GM23338 (cell line): ENCODE data around the gene SUMF1. TPM values are rescaled to one million over a fixed set of nuclear protein-coding genes. Genes with fewer than 3 reads are reported as not detected.

Experiments
- ATAC-seq: fragments of 200-7000 bp; cut with Tn5 transposase; 3 replicates; pipeline ENCODE4 v1.9.1; 2020
- DNase-seq: peaks from one replicate; pipeline ENCODE4 v3.0.0-alpha.2; 2015; ENCODE audit warnings: low spot score
- H2AFZ ChIP-seq: fragments of 200-600 bp; sonication (generic); 2 replicates; pipeline ENCODE4 v1.8.0; 2016; ENCODE audit warnings: antibody characterized with exemption, mild to moderate bottlenecking, moderate library complexity
- H3F3A ChIP-seq: fragments of 200-600 bp; sonication (generic); replicated peaks from 2 replicates; pipeline ENCODE4 v1.8.0; 2017; ENCODE audit warnings: antibody characterized with exemption, mixed run types, low read depth
- H3K27ac ChIP-seq: fragments of 200-600 bp; sonication (generic); 2 replicates; pipeline ENCODE4 v1.6.1; 2016; ENCODE audit warnings: low read depth
- H3K27me3 ChIP-seq: fragments of 200-600 bp; sonication (generic); 2 replicates; pipeline ENCODE4 v1.8.0; 2016; ENCODE audit warnings: mild to moderate bottlenecking, mixed run types, moderate library complexity; ENCODE audit not compliant: insufficient read depth
- H3K36me3 ChIP-seq: fragments of 200-600 bp; sonication (generic); 2 replicates; pipeline ENCODE4 v1.8.0; 2016; ENCODE audit warnings: mild to moderate bottlenecking; ENCODE audit not compliant: insufficient read depth
- H3K4me1 ChIP-seq: fragments of 200-600 bp; sonication (generic); 2 replicates; pipeline ENCODE4 v1.8.0; 2016; ENCODE audit warnings: mild to moderate bottlenecking, moderate library complexity; ENCODE audit not compliant: insufficient read depth
- H3K4me2 ChIP-seq: fragments of 200-600 bp; sonication (generic); 2 replicates; pipeline ENCODE4 v1.7.1; 2017; ENCODE audit warnings: mixed run types
- H3K4me3 ChIP-seq: fragments of 200-600 bp; sonication (generic); 2 replicates; pipeline ENCODE4 v1.6.1; 2016; ENCODE audit warnings: mixed run types
- H3K79me2 ChIP-seq: fragments of 200-600 bp; sonication (generic); replicated peaks from 2 replicates; pipeline ENCODE4 v1.8.0; 2017; ENCODE audit warnings: mild to moderate bottlenecking; ENCODE audit not compliant: insufficient read depth
- H3K9me2 ChIP-seq: fragments of 200-600 bp; sonication (generic); 2 replicates; pipeline ENCODE4 v1.8.0; 2017; ENCODE audit not compliant: insufficient read depth
- H4K20me1 ChIP-seq: fragments of 200-600 bp; sonication (generic); replicated peaks from 2 replicates; pipeline ENCODE4 v1.8.0; 2017; ENCODE audit warnings: mild to moderate bottlenecking; ENCODE audit not compliant: insufficient read depth
- H3K27ac Mint-ChIP-seq: 2 replicates; pipeline ENCODE4 v1.8.0; 2020; ENCODE audit warnings: inconsistent platforms, mild to moderate bottlenecking, moderate library complexity, mixed read lengths
- H3K27me3 Mint-ChIP-seq: 3 replicates; pipeline ENCODE4 v1.8.0; 2022; ENCODE audit warnings: low read depth, mild to moderate bottlenecking, moderate library complexity, mixed read lengths, inconsistent platforms; ENCODE audit not compliant: insufficient read depth, poor library complexity
- H3K36me3 Mint-ChIP-seq: 3 replicates; pipeline ENCODE4 v1.8.0; 2021; ENCODE audit warnings: low read depth, mild to moderate bottlenecking, inconsistent platforms, moderate library complexity, mixed read lengths
- H3K4me1 Mint-ChIP-seq: 3 replicates; pipeline ENCODE4 v1.8.0; 2020; ENCODE audit warnings: mild to moderate bottlenecking, inconsistent platforms, mixed read lengths
- H3K4me3 Mint-ChIP-seq: 3 replicates; pipeline ENCODE4 v1.8.0; 2021; ENCODE audit warnings: moderate library complexity, mild to moderate bottlenecking, inconsistent platforms, mixed read lengths
- H3K9me3 Mint-ChIP-seq: 3 replicates; pipeline ENCODE4 v1.8.0; 2020; ENCODE audit warnings: moderate library complexity, mild to moderate bottlenecking, inconsistent platforms, mixed read lengths
- CREB1 ChIP-seq: fragments of 250-450 bp; sonication (Bioruptor Pico); IDR thresholded peaks from 2 replicates; pipeline ENCODE4 v1.5.0; 2020; ENCODE audit warnings: low read depth, mild to moderate bottlenecking, moderate library complexity
- EZH2 ChIP-seq: fragments of 200-600 bp; sonication (generic); IDR thresholded peaks from one replicate; pipeline ENCODE4 v1.8.0; 2017; ENCODE audit warnings: antibody characterized with exemption, mild to moderate bottlenecking, low read depth; ENCODE audit not compliant: unreplicated experiment
- EZH2phosphoT487 ChIP-seq: fragments of 200-600 bp; sonication (generic); IDR thresholded peaks from one replicate; pipeline ENCODE4 v1.8.1; 2018; ENCODE audit warnings: antibody characterized with exemption; ENCODE audit not compliant: unreplicated experiment
- JUNB ChIP-seq: IDR thresholded peaks from one replicate; pipeline ENCODE4 v1.6.1; 2016; ENCODE audit warnings: antibody characterized with exemption; ENCODE audit not compliant: unreplicated experiment
- NANOG ChIP-seq: IDR thresholded peaks from 2 replicates; pipeline ENCODE4 v1.6.1; 2016; ENCODE audit warnings: antibody characterized with exemption, borderline replicate concordance
- POLR2AphosphoS5 ChIP-seq: IDR thresholded peaks from 2 replicates; pipeline ENCODE4 v1.6.1; 2016; ENCODE audit warnings: antibody characterized with exemption, low read depth
- STAT1 ChIP-seq: IDR thresholded peaks from one replicate; pipeline ENCODE4 v1.6.1; 2016; ENCODE audit warnings: antibody characterized with exemption; ENCODE audit not compliant: unreplicated experiment
- ZNF114 ChIP-seq: fragments of 250-450 bp; sonication (Bioruptor Pico); IDR thresholded peaks from 2 replicates; pipeline ENCODE4 v1.5.0; 2020; ENCODE audit warnings: mild to moderate bottlenecking, moderate library complexity
- ZNF331 ChIP-seq: fragments of 250-450 bp; sonication (Bioruptor Pico); IDR thresholded peaks from 2 replicates; pipeline ENCODE4 v1.5.0; 2020; ENCODE audit warnings: low read depth, mild to moderate bottlenecking, moderate library complexity
- polyA plus RNA-seq: library from polyadenylated mRNA; unstranded; fragments of >200 nt; fragmentation: Nextera tagmentation; extraction: Ambion mirVana; gene quantifications from 2 replicates; pipeline ENCODE4 v1.2.1, GENCODE V29; 2016
- total RNA-seq: library from RNA; depleted of rRNA; stranded (reverse); fragments of >200 nt; shearing (Covaris generic); gene quantifications from 2 replicates; pipeline ENCODE4 v1.2.3, GENCODE V29; 2014
- TF ChIP-seq, protein P1 (sequence below): fragments of 250-450 bp; sonication (Bioruptor Pico); IDR thresholded peaks from 2 replicates; pipeline ENCODE4 v1.5.0; 2020; ENCODE audit warnings: mild to moderate bottlenecking, moderate library complexity
- TF ChIP-seq, protein P2 (sequence below): IDR thresholded peaks from 2 replicates; pipeline ENCODE4 v1.6.1; 2016; ENCODE audit warnings: antibody characterized with exemption
- TF ChIP-seq, protein P3 (sequence below), 2 experiments: fragments of 200-600 bp in 1 of 2; sonication (generic) in 1 of 2; conservative IDR thresholded peaks; 2 replicates each; pipeline versions ENCODE4 v1.5.1 to v1.6.1; 2016 to 2017; ENCODE audit warnings: antibody characterized with exemption in 2 of 2, low read depth in 2 of 2, mild to moderate bottlenecking in 2 of 2, moderate library complexity in 1 of 2
- TF ChIP-seq, protein P4 (sequence below): IDR thresholded peaks from one replicate; pipeline ENCODE4 v1.6.1; 2018; ENCODE audit warnings: antibody characterized with exemption; ENCODE audit not compliant: unreplicated experiment

SUMF1 gene
- total and polyA plus RNA-seq, 2 experiments from 2014 or later = 6.9 to 20.3 TPM

DNA sequence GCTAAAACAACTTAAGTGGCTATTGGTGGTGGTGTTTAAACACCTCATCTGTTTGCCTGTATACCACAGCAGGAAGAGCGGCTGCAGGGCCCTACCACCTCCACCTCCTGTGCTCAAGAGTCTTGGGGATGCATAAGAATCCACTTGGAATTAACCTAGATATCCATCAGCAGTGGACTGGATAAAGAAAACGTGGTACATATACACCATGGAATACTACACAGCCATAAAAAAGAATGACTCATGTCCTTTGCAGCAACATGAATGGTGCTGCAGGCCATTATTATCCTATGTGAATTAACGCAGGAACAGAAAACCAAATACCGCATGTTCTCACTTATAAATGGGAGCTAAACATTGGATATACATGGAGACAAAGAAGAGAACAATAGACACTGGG is 87.1 kb downstream of the SUMF1 start:
- no peaks in the 10 kb centered on the region for H4K20me1 ChIP-seq
- peaks cover 4% of the 10 kb centered on the region; the same call in 1 of the 2 replicates for H3K9me2 ChIP-seq
- no peak overlapping the region for H3K4me3 ChIP-seq
- peaks cover 3% of the 10 kb centered on the region for H3K27me3 Mint-ChIP-seq
- H3K36me3 ChIP-seq = no peaks in the 10 kb centered on the region
- TF ChIP-seq EZH2phosphoT487 = no peak
- TF ChIP-seq, protein P1, sequence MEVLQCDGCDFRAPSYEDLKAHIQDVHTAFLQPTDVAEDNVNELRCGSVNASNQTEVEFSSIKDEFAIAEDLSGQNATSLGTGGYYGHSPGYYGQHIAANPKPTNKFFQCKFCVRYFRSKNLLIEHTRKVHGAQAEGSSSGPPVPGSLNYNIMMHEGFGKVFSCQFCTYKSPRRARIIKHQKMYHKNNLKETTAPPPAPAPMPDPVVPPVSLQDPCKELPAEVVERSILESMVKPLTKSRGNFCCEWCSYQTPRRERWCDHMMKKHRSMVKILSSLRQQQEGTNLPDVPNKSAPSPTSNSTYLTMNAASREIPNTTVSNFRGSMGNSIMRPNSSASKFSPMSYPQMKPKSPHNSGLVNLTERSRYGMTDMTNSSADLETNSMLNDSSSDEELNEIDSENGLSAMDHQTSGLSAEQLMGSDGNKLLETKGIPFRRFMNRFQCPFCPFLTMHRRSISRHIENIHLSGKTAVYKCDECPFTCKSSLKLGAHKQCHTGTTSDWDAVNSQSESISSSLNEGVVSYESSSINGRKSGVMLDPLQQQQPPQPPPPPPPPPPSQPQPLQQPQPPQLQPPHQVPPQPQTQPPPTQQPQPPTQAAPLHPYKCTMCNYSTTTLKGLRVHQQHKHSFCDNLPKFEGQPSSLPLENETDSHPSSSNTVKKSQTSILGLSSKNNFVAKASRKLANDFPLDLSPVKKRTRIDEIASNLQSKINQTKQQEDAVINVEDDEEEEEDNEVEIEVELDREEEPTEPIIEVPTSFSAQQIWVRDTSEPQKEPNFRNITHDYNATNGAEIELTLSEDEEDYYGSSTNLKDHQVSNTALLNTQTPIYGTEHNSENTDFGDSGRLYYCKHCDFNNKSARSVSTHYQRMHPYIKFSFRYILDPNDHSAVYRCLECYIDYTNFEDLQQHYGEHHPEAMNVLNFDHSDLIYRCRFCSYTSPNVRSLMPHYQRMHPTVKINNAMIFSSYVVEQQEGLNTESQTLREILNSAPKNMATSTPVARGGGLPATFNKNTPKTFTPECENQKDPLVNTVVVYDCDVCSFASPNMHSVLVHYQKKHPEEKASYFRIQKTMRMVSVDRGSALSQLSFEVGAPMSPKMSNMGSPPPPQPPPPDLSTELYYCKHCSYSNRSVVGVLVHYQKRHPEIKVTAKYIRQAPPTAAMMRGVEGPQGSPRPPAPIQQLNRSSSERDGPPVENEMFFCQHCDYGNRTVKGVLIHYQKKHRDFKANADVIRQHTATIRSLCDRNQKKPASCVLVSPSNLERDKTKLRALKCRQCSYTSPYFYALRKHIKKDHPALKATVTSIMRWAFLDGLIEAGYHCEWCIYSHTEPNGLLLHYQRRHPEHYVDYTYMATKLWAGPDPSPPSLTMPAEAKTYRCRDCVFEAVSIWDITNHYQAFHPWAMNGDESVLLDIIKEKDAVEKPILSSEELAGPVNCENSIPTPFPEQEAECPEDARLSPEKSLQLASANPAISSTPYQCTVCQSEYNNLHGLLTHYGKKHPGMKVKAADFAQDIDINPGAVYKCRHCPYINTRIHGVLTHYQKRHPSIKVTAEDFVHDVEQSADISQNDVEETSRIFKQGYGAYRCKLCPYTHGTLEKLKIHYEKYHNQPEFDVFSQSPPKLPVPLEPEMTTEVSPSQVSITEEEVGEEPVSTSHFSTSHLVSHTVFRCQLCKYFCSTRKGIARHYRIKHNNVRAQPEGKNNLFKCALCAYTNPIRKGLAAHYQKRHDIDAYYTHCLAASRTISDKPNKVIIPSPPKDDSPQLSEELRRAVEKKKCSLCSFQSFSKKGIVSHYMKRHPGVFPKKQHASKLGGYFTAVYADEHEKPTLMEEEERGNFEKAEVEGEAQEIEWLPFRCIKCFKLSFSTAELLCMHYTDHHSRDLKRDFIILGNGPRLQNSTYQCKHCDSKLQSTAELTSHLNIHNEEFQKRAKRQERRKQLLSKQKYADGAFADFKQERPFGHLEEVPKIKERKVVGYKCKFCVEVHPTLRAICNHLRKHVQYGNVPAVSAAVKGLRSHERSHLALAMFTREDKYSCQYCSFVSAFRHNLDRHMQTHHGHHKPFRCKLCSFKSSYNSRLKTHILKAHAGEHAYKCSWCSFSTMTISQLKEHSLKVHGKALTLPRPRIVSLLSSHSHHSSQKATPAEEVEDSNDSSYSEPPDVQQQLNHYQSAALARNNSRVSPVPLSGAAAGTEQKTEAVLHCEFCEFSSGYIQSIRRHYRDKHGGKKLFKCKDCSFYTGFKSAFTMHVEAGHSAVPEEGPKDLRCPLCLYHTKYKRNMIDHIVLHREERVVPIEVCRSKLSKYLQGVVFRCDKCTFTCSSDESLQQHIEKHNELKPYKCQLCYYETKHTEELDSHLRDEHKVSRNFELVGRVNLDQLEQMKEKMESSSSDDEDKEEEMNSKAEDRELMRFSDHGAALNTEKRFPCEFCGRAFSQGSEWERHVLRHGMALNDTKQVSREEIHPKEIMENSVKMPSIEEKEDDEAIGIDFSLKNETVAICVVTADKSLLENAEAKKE (CRISPR knock-in tag) = no peak
- no peak for TF ChIP-seq EZH2
- TF ChIP-seq ZNF331 (CRISPR knock-in tag) = no peak
- no peak for TF ChIP-seq CREB1 (CRISPR knock-in tag)
- TF ChIP-seq, protein P2, sequence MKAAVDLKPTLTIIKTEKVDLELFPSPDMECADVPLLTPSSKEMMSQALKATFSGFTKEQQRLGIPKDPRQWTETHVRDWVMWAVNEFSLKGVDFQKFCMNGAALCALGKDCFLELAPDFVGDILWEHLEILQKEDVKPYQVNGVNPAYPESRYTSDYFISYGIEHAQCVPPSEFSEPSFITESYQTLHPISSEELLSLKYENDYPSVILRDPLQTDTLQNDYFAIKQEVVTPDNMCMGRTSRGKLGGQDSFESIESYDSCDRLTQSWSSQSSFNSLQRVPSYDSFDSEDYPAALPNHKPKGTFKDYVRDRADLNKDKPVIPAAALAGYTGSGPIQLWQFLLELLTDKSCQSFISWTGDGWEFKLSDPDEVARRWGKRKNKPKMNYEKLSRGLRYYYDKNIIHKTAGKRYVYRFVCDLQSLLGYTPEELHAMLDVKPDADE = no peak
- TF ChIP-seq, protein P3, sequence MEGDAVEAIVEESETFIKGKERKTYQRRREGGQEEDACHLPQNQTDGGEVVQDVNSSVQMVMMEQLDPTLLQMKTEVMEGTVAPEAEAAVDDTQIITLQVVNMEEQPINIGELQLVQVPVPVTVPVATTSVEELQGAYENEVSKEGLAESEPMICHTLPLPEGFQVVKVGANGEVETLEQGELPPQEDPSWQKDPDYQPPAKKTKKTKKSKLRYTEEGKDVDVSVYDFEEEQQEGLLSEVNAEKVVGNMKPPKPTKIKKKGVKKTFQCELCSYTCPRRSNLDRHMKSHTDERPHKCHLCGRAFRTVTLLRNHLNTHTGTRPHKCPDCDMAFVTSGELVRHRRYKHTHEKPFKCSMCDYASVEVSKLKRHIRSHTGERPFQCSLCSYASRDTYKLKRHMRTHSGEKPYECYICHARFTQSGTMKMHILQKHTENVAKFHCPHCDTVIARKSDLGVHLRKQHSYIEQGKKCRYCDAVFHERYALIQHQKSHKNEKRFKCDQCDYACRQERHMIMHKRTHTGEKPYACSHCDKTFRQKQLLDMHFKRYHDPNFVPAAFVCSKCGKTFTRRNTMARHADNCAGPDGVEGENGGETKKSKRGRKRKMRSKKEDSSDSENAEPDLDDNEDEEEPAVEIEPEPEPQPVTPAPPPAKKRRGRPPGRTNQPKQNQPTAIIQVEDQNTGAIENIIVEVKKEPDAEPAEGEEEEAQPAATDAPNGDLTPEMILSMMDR (conservative IDR thresholded peaks at IDR 0.05; ENCODE audit: low read depth in 2 of 2) = no peak
- no peak for TF ChIP-seq POLR2AphosphoS5
- no peak for TF ChIP-seq STAT1
- TF ChIP-seq, protein P4, sequence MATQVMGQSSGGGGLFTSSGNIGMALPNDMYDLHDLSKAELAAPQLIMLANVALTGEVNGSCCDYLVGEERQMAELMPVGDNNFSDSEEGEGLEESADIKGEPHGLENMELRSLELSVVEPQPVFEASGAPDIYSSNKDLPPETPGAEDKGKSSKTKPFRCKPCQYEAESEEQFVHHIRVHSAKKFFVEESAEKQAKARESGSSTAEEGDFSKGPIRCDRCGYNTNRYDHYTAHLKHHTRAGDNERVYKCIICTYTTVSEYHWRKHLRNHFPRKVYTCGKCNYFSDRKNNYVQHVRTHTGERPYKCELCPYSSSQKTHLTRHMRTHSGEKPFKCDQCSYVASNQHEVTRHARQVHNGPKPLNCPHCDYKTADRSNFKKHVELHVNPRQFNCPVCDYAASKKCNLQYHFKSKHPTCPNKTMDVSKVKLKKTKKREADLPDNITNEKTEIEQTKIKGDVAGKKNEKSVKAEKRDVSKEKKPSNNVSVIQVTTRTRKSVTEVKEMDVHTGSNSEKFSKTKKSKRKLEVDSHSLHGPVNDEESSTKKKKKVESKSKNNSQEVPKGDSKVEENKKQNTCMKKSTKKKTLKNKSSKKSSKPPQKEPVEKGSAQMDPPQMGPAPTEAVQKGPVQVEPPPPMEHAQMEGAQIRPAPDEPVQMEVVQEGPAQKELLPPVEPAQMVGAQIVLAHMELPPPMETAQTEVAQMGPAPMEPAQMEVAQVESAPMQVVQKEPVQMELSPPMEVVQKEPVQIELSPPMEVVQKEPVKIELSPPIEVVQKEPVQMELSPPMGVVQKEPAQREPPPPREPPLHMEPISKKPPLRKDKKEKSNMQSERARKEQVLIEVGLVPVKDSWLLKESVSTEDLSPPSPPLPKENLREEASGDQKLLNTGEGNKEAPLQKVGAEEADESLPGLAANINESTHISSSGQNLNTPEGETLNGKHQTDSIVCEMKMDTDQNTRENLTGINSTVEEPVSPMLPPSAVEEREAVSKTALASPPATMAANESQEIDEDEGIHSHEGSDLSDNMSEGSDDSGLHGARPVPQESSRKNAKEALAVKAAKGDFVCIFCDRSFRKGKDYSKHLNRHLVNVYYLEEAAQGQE = no peak
- no peak for TF ChIP-seq ZNF114 (CRISPR knock-in tag)
- no peak for TF ChIP-seq JUNB
- no peak for TF ChIP-seq NANOG
- no peak for DNase-seq
- no peak overlapping the region for H3K27ac Mint-ChIP-seq
- no peaks in the 10 kb centered on the region for H3K36me3 Mint-ChIP-seq
- H3K4me1 Mint-ChIP-seq = peaks cover 7% of the 10 kb centered on the region
- H3K4me1 ChIP-seq = peaks cover 8% of the 10 kb centered on the region
- H3K27ac ChIP-seq = no peak overlapping the region
- no peak overlapping the region for H3K4me2 ChIP-seq
- peaks cover 3% of the 10 kb centered on the region; the same call in 1 of the 3 replicates for H3K9me3 Mint-ChIP-seq
- H3K4me3 Mint-ChIP-seq = no peak overlapping the region
- no peak overlapping the region for H2AFZ ChIP-seq
- no peaks in the 10 kb centered on the region for H3K27me3 ChIP-seq
- H3F3A ChIP-seq = no peaks in the 10 kb centered on the region
- no peaks in the 10 kb centered on the region for H3K79me2 ChIP-seq
- ATAC-seq = no peak
